ENCODE results near the gene EYA2.

EYA2 gene

GRCh38 chr20:46948081-46948480 is 53.4 kb downstream of the EYA2 start:
- no peak for ATAC-seq
- TF ChIP-seq ESRRG (CRISPR knock-in tag; IDR thresholded peaks at IDR 0.05) (no peak), CREB5 (CRISPR knock-in tag; IDR thresholded peaks at IDR 0.05; ENCODE audit: low read depth) (no peak), POU6F1 (CRISPR knock-in tag; IDR thresholded peaks at IDR 0.05; ENCODE audit: borderline replicate concordance, low read depth) (no peak), ZFP3 (CRISPR knock-in tag; IDR thresholded peaks at IDR 0.05) (no peak), PPARA (CRISPR knock-in tag; IDR thresholded peaks at IDR 0.05; ENCODE audit: borderline replicate concordance) (no peak), PATZ1 (CRISPR knock-in tag; IDR thresholded peaks at IDR 0.05; ENCODE audit: borderline replicate concordance) (no peak), OSR1 (CRISPR knock-in tag; IDR thresholded peaks at IDR 0.05) (no peak), BACH2 (CRISPR knock-in tag; IDR thresholded peaks at IDR 0.05; ENCODE audit: borderline replicate concordance) (no peak), CSRNP3 (CRISPR knock-in tag; IDR thresholded peaks at IDR 0.05) (no peak), GLIS3 (CRISPR knock-in tag; IDR thresholded peaks at IDR 0.05) (no peak), ZC3H10 (CRISPR knock-in tag; IDR thresholded peaks at IDR 0.05) (no peak), ARNTL (CRISPR knock-in tag; IDR thresholded peaks at IDR 0.05; ENCODE audit: borderline replicate concordance, low read depth) (no peak), TOX (CRISPR knock-in tag; IDR thresholded peaks at IDR 0.05; ENCODE audit: borderline replicate concordance) (no peak), ZNF70 (CRISPR knock-in tag; IDR thresholded peaks at IDR 0.05) (no peak)

GRCh38 chr20:46951405-46951804 is 56.8 kb downstream of the EYA2 start:
- TF ChIP-seq ZC3H10 (CRISPR knock-in tag; IDR thresholded peaks at IDR 0.05), result no peak
- TF ChIP-seq CSRNP3 (CRISPR knock-in tag; IDR thresholded peaks at IDR 0.05), result no peak
- no peak for TF ChIP-seq CSDC2 (CRISPR knock-in tag; IDR thresholded peaks at IDR 0.05)
- no peak for TF ChIP-seq ZNF70 (CRISPR knock-in tag; IDR thresholded peaks at IDR 0.05)
- no peak for TF ChIP-seq OSR1 (CRISPR knock-in tag; IDR thresholded peaks at IDR 0.05)
- no peak for TF ChIP-seq ZFP3 (CRISPR knock-in tag; IDR thresholded peaks at IDR 0.05)
- TF ChIP-seq ISL1 (CRISPR knock-in tag; IDR thresholded peaks at IDR 0.05), result no peak
- TF ChIP-seq PPARA (CRISPR knock-in tag; IDR thresholded peaks at IDR 0.05; ENCODE audit: borderline replicate concordance), result no peak
- TF ChIP-seq GLIS3 (CRISPR knock-in tag; IDR thresholded peaks at IDR 0.05), result no peak
- no peak for TF ChIP-seq CREB5 (CRISPR knock-in tag; IDR thresholded peaks at IDR 0.05; ENCODE audit: low read depth)
- TF ChIP-seq TSHZ2 (CRISPR knock-in tag; IDR thresholded peaks at IDR 0.05), result no peak
- ATAC-seq, result no peak

All from SK-N-SH treated with all-trans-retinoic acid at 6 μM for 48 hours (cell line).